H1 (cell line): Measurements from ENCODE around the gene PGF. TPM values are rescaled to one million over a fixed set of nuclear protein-coding genes. Genes with fewer than 3 reads are reported as not detected.

Experiments
- CTCF ChIA-PET: fragments of 300-600 bp; sonication (Branson Sonifier 250); formaldehyde crosslinking; loops from one replicate; lab custom pipeline; 2021; ENCODE audit not compliant: partially characterized antibody; lab: Charles Lee
- POLR2A ChIA-PET: fragments of 300-600 bp; sonication (Branson Sonifier 250); formaldehyde crosslinking; loops from one replicate; lab custom pipeline; 2021; ENCODE audit warnings: inconsistent platforms; ENCODE audit not compliant: partially characterized antibody; lab: Charles Lee
- DNase-seq, 2 experiments: peaks; one replicate each; pipeline versions ENCODE4 v3.0.0 to v3.0.0-alpha.2; 2010 to 2022; ENCODE audit warnings: low spot score in 2 of 2, low read depth in 1 of 2, mixed read lengths in 1 of 2
- FAIRE-seq: peaks from 2 replicates; lab custom pipeline; 2011; peaks lifted over from hg19 to GRCh38; lab: Jason Lieb, UNC
- H2AFZ ChIP-seq: 2 replicates; pipeline ENCODE4 v1.8.1; 2012; ENCODE audit warnings: low read length, inconsistent platforms
- H2AK5ac ChIP-seq: 2 replicates; pipeline ENCODE4 v1.6.1; 2013; ENCODE audit warnings: low read depth, low read length
- H2BK120ac ChIP-seq: replicated peaks from 2 replicates; pipeline ENCODE3; 2013; ENCODE audit warnings: low read depth, low read length, inconsistent platforms
- H2BK12ac ChIP-seq: 2 replicates; pipeline ENCODE4 v1.6.1; 2013; ENCODE audit warnings: low read depth, low read length
- H2BK15ac ChIP-seq: 2 replicates; pipeline ENCODE4 v1.6.1; 2013; ENCODE audit warnings: low read length
- H2BK20ac ChIP-seq: 2 replicates; pipeline ENCODE4 v1.6.1; 2013; ENCODE audit warnings: low read length
- H2BK5ac ChIP-seq: 2 replicates; pipeline ENCODE4 v1.6.1; 2013; ENCODE audit warnings: low read depth, low read length
- H3K14ac ChIP-seq: 2 replicates; pipeline ENCODE4 v1.6.1; 2013; ENCODE audit warnings: inconsistent platforms; ENCODE audit not compliant: insufficient read length
- H3K18ac ChIP-seq: 2 replicates; pipeline ENCODE4 v1.6.1; 2013; ENCODE audit warnings: low read length; ENCODE audit errors: extremely low read depth
- H3K23ac ChIP-seq: 2 replicates; pipeline ENCODE4 v1.6.1; 2013; ENCODE audit warnings: inconsistent platforms; ENCODE audit not compliant: insufficient read length
- H3K23me2 ChIP-seq: 2 replicates; pipeline ENCODE4 v1.6.1; 2013; ENCODE audit warnings: low read depth, low read length
- H3K27ac ChIP-seq: 2 replicates; pipeline ENCODE4 v1.6.1; 2011; ENCODE audit warnings: low read depth, low read length, inconsistent platforms
- H3K27me3 ChIP-seq, 4 experiments: replicated peaks in 1 of 4; 1 replicate in 1 of 4; 2 replicates in 3 of 4; pipeline versions ENCODE4 v1.6.1 to v1.8.1; 2011 to 2013; ENCODE audit warnings: low read length in 3 of 4, mild to moderate bottlenecking in 3 of 4, inconsistent platforms in 2 of 4, mixed read lengths in 2 of 4, moderate library complexity in 1 of 4; ENCODE audit not compliant: control insufficient read depth in 3 of 4, insufficient read depth in 3 of 4; ENCODE audit errors: extremely low read depth in 1 of 4
- H3K36me3 ChIP-seq, 4 experiments: 2 replicates each; pipeline versions ENCODE4 v1.6.1 to v1.8.1; 2011 to 2013; ENCODE audit warnings: mild to moderate bottlenecking in 4 of 4, low read length in 3 of 4, moderate library complexity in 2 of 4, control low read depth in 1 of 4, inconsistent platforms in 1 of 4; ENCODE audit not compliant: insufficient read depth in 4 of 4, control insufficient read depth in 2 of 4
- H3K4ac ChIP-seq: replicated peaks from 2 replicates; pipeline ENCODE3; 2013; ENCODE audit warnings: low read length, low read depth, mixed read lengths, inconsistent platforms; ENCODE audit not compliant: insufficient read length
- H3K4me1 ChIP-seq, 4 experiments: replicated peaks in 1 of 4; 1 replicate in 1 of 4; 2 replicates in 3 of 4; pipeline versions ENCODE4 v1.6.1 to v1.8.1; 2011 to 2013; ENCODE audit warnings: low read length in 3 of 4, inconsistent platforms in 2 of 4, mixed read lengths in 1 of 4; ENCODE audit not compliant: insufficient read depth in 4 of 4, control insufficient read depth in 3 of 4
- H3K4me2 ChIP-seq, 2 experiments: 2 replicates each; pipeline versions ENCODE4 v1.6.1 to v1.8.1; 2011 to 2013; ENCODE audit warnings: low read depth in 2 of 2, low read length in 2 of 2, control low read depth in 1 of 2, inconsistent platforms in 1 of 2, mild to moderate bottlenecking in 1 of 2; ENCODE audit not compliant: insufficient read depth in 1 of 2
- H3K4me3 ChIP-seq, 4 experiments: fragments of 200-600, 300-600 bp in 1 of 4; sonication (generic), shearing (Covaris generic), sonication (Bioruptor Twin) in 1 of 4; 2 replicates each; pipeline versions ENCODE4 v1.5.1 to v1.8.1; 2011 to 2016; ENCODE audit warnings: low read length in 4 of 4, low read depth in 3 of 4, control low read depth in 2 of 4, inconsistent platforms in 2 of 4, mild to moderate bottlenecking in 2 of 4, mixed read lengths in 1 of 4, moderate library complexity in 1 of 4; ENCODE audit not compliant: insufficient read depth in 2 of 4; ENCODE audit errors: extremely low read depth in 1 of 4
- H3K56ac ChIP-seq: replicated peaks from 2 replicates; pipeline ENCODE3; 2013; ENCODE audit warnings: low read depth, mild to moderate bottlenecking, mixed read lengths, low read length, inconsistent platforms; ENCODE audit not compliant: insufficient read length
- H3K79me1 ChIP-seq: 2 replicates; pipeline ENCODE4 v1.6.1; 2013; ENCODE audit warnings: low read depth, low read length, control low read depth
- H3K79me2 ChIP-seq, 2 experiments: 2 replicates each; pipeline versions ENCODE4 v1.6.1 to v1.8.1; 2012 to 2013; ENCODE audit warnings: low read length in 2 of 2, mild to moderate bottlenecking in 2 of 2, inconsistent platforms in 1 of 2; ENCODE audit not compliant: insufficient read depth in 2 of 2, control insufficient read depth in 1 of 2
- H3K9ac ChIP-seq, 4 experiments: replicated peaks in 1 of 4; 1 replicate in 1 of 4; 2 replicates in 3 of 4; pipeline versions ENCODE4 v1.6.1 to v1.8.1; 2011 to 2013; ENCODE audit warnings: low read depth in 3 of 4, low read length in 3 of 4, control low read depth in 2 of 4, mild to moderate bottlenecking in 2 of 4, moderate library complexity in 2 of 4, inconsistent platforms in 1 of 4; ENCODE audit errors: extremely low read depth in 1 of 4
- H3K9me3 ChIP-seq, 2 experiments: 2 replicates each; pipeline versions ENCODE4 v1.6.1 to v1.8.1; 2012 to 2013; ENCODE audit warnings: mild to moderate bottlenecking in 2 of 2, moderate library complexity in 2 of 2, control low read depth in 1 of 2, inconsistent platforms in 1 of 2, low read depth in 1 of 2, low read length in 1 of 2, mixed read lengths in 1 of 2; ENCODE audit not compliant: insufficient read depth in 2 of 2
- H4K20me1 ChIP-seq, 2 experiments: replicated peaks in 1 of 2; 2 replicates each; pipeline versions ENCODE3 to v1.8.1; 2011 to 2013; ENCODE audit warnings: inconsistent platforms in 2 of 2, low read length in 2 of 2, mild to moderate bottlenecking in 1 of 2; ENCODE audit not compliant: insufficient read depth in 2 of 2, control insufficient read depth in 1 of 2
- H4K5ac ChIP-seq: 2 replicates; pipeline ENCODE4 v1.6.1; 2013; ENCODE audit warnings: low read length, low read depth, mixed read lengths, inconsistent platforms; ENCODE audit not compliant: insufficient read length
- H4K8ac ChIP-seq: 2 replicates; pipeline ENCODE4 v1.8.0; 2013; ENCODE audit warnings: mild to moderate bottlenecking, moderate library complexity, low read length, inconsistent platforms; ENCODE audit not compliant: insufficient read depth; ENCODE audit errors: extremely low read depth
- H4K91ac ChIP-seq: replicated peaks from 2 replicates; pipeline ENCODE3; 2013; ENCODE audit warnings: low read length, mixed read lengths, inconsistent platforms; ENCODE audit not compliant: insufficient read length
- BACH1 ChIP-seq: IDR thresholded peaks from 2 replicates; pipeline ENCODE4 v1.6.1; 2012; ENCODE audit warnings: low read length, improper control_type of control experiment
- CHD1 ChIP-seq: IDR thresholded peaks from 2 replicates; pipeline ENCODE4 v1.6.1; 2012; ENCODE audit warnings: low read depth, low read length, improper control_type of control experiment
- CREB1 ChIP-seq: IDR thresholded peaks from 2 replicates; pipeline ENCODE4 v1.6.1; 2012; ENCODE audit warnings: inconsistent platforms
- FOSL1 ChIP-seq: IDR thresholded peaks from 2 replicates; pipeline ENCODE4 v1.6.1; 2011; ENCODE audit warnings: mild to moderate bottlenecking, low read depth, low read length, moderate library complexity; ENCODE audit not compliant: insufficient read depth
- JUN ChIP-seq: IDR thresholded peaks from 2 replicates; pipeline ENCODE4 v1.6.1; 2011; ENCODE audit warnings: low read depth, mild to moderate bottlenecking, improper control_type of control experiment, low read length
- KDM1A ChIP-seq: fragments of 200-600, 300-600 bp; sonication (generic); IDR thresholded peaks from 2 replicates; pipeline ENCODE4 v1.7.1; 2016; ENCODE audit warnings: mild to moderate bottlenecking, low read length, borderline replicate concordance
- RAD21 ChIP-seq, 2 experiments: IDR thresholded peaks in 1 of 2; conservative IDR thresholded peaks in 1 of 2; 2 replicates each; pipeline ENCODE4 v1.6.1; 2011; ENCODE audit warnings: low read depth in 2 of 2, low read length in 2 of 2, improper control_type of control experiment in 1 of 2, inconsistent platforms in 1 of 2, mild to moderate bottlenecking in 1 of 2, moderate library complexity in 1 of 2
- WGBS, 2 experiments: shearing (Covaris generic) in 1 of 2; methylation state at CpG; one replicate each; pipeline versions ENCODE4 v1.1.6 to v1.1.7; 2013 to 2015; ENCODE audit warnings: low lambda C conversion rate in 2 of 2, mixed read lengths in 2 of 2, inconsistent platforms in 1 of 2, low coverage in 1 of 2, missing lambda C conversion rate in 1 of 2; ENCODE audit not compliant: insufficient replicate concordance in 2 of 2, insufficient coverage in 1 of 2, insufficient read length in 1 of 2; ENCODE audit errors: extremely low coverage in 1 of 2, missing lambda C conversion rate in 1 of 2; 5-methylcytosine and 5-hydroxymethylcytosine counted together
- polyA plus RNA-seq, 7 experiments: library from polyadenylated mRNA; depleted of rRNA in 3 of 7; stranded (reverse) in 5 of 7; unstranded in 2 of 7; fragments of >200 nt in 5 of 7; fragments of 200-250 nt in 2 of 7; gene quantifications; 1 replicate in 5 of 7; 2 replicates in 1 of 7; 4 replicates in 1 of 7; pipeline versions ENCODE4 v1.2.1 to v1.2.3, GENCODE V29; 2011 to 2013; ENCODE audit warnings: missing spikeins in 2 of 7, mixed read lengths in 2 of 7
- total RNA-seq: library from RNA; stranded (reverse); fragmentation: NEBNext Ultra II Directional; extraction: Animal tissue kit (Norgen Biotek cat#: 25700); gene quantifications from 2 replicates; pipeline ENCODE4 v1.2.1, GENCODE V29; 2021
- TF ChIP-seq, protein P1 (sequence below): IDR thresholded peaks from 2 replicates; pipeline ENCODE4 v1.6.1; 2012; ENCODE audit warnings: low read length, inconsistent platforms
- TF ChIP-seq, protein P2 (sequence below), 3 experiments: IDR thresholded peaks; 1 replicate in 2 of 3; 2 replicates in 1 of 3; pipeline versions ENCODE4 v1.5.1 to v1.6.1; 2011; ENCODE audit warnings: low read length in 3 of 3, mild to moderate bottlenecking in 3 of 3, inconsistent platforms in 2 of 3, low read depth in 1 of 3, moderate library complexity in 1 of 3; ENCODE audit not compliant: insufficient read depth in 1 of 3; ENCODE audit errors: control extremely low read depth in 1 of 3

Gene PGF
- total and polyA plus RNA-seq, 2 of the 8 experiments (the other 6 are each of a cell fraction or from before 2014, with no cell fraction given), result 2.1 to 4.1 TPM

DNA sequence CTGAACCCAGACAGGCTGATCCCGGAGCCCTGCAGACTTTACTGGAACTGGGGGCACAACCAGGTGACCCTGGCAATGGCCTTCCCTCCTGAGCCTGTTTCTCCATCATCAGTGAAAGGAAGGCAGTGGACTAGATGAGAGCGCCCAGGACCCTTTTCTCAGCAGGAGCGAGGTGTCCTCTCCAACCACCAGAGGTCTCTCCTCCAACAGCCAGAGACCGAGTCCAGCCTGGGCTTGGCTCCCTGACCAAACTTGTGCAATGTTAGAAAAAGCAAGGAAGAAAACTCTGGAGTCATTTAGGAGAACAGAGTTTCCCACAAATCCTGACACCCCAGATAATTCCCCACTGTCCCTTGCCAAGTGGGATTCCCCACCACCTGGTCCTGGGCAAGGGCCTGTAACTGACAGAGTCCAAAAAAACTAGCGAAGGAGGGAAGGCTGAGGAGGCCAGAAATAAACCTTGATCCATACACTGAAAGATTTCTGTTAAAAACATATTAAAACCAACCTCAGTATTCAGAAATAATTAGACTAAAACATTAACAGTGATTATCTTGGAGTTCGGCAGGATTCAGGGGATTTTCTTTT, 41.3 kb downstream of the PGF start:
- H3K23me2 ChIP-seq, result no peaks in the 10 kb centered on the region
- no peak overlapping the region for H2BK120ac ChIP-seq
- FAIRE-seq (peak; percentile 66), DNase-seq (no peak)
- H3K9ac ChIP-seq, result no peak overlapping the region
- H3K27ac ChIP-seq, result no peak overlapping the region
- WGBS, 2 experiments, result 80% methylated on average over 6 of the region's 6 CpGs; no CpG with 5 or more reads in 1 of the 2 experiments
- no peaks in the 10 kb centered on the region; a peak in 2 of 7 replicates for H3K4me1 ChIP-seq
- H4K91ac ChIP-seq, result no peak overlapping the region
- ChIA-PET CTCF (interaction anchor here (1.3 to 1.5 kb wide), 2 partner anchors 28 to 173 kb away, joined by 3 to 4 read pairs; no protein-coding TSS in a partner anchor), POLR2A (no interaction called here)
- no peaks in the 10 kb centered on the region for H3K9me3 ChIP-seq
- H3K4me3 ChIP-seq, result no peak overlapping the region
- no peak overlapping the region for H2AK5ac ChIP-seq
- no peak overlapping the region for H2BK20ac ChIP-seq
- no peak overlapping the region for H3K4me2 ChIP-seq
- no peaks in the 10 kb centered on the region for H3K79me1 ChIP-seq
- H3K23ac ChIP-seq, result no peak overlapping the region
- H2BK15ac ChIP-seq, result no peak overlapping the region
- no peaks in the 10 kb centered on the region for H3K79me2 ChIP-seq
- H4K5ac ChIP-seq, result no peak overlapping the region
- H2AFZ ChIP-seq, result no peak overlapping the region
- H3K36me3 ChIP-seq, result peaks cover 0 to under 1% (median 0%) of the 10 kb centered on the region in 4 experiments; a peak in 1 of 8 replicates
- no peak overlapping the region for H3K4ac ChIP-seq
- no peak overlapping the region for H3K18ac ChIP-seq
- H2BK5ac ChIP-seq, result no peak overlapping the region
- H2BK12ac ChIP-seq, result no peak overlapping the region
- H3K27me3 ChIP-seq, result no peaks in the 10 kb centered on the region
- no peak overlapping the region for H4K8ac ChIP-seq
- H4K20me1 ChIP-seq, result no peaks in the 10 kb centered on the region
- H3K14ac ChIP-seq, result no peak overlapping the region
- no peak overlapping the region for H3K56ac ChIP-seq
- peak; percentile 72 to 81 for TF ChIP-seq RAD21 (IDR thresholded peaks at IDR 0.05 in 1 of 2, conservative IDR thresholded peaks at IDR 0.05 in 1 of 2; ENCODE audit: low read depth in 2 of 2, low read length in 2 of 2)
- no peak for TF ChIP-seq BACH1
- no peak for TF ChIP-seq JUN
- no peak for TF ChIP-seq KDM1A
- TF ChIP-seq, protein P1, sequence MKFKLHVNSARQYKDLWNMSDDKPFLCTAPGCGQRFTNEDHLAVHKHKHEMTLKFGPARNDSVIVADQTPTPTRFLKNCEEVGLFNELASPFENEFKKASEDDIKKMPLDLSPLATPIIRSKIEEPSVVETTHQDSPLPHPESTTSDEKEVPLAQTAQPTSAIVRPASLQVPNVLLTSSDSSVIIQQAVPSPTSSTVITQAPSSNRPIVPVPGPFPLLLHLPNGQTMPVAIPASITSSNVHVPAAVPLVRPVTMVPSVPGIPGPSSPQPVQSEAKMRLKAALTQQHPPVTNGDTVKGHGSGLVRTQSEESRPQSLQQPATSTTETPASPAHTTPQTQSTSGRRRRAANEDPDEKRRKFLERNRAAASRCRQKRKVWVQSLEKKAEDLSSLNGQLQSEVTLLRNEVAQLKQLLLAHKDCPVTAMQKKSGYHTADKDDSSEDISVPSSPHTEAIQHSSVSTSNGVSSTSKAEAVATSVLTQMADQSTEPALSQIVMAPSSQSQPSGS, result no peak
- TF ChIP-seq CHD1, result no peak
- TF ChIP-seq CREB1, result no peak
- no peak for TF ChIP-seq FOSL1
- TF ChIP-seq, protein P2, sequence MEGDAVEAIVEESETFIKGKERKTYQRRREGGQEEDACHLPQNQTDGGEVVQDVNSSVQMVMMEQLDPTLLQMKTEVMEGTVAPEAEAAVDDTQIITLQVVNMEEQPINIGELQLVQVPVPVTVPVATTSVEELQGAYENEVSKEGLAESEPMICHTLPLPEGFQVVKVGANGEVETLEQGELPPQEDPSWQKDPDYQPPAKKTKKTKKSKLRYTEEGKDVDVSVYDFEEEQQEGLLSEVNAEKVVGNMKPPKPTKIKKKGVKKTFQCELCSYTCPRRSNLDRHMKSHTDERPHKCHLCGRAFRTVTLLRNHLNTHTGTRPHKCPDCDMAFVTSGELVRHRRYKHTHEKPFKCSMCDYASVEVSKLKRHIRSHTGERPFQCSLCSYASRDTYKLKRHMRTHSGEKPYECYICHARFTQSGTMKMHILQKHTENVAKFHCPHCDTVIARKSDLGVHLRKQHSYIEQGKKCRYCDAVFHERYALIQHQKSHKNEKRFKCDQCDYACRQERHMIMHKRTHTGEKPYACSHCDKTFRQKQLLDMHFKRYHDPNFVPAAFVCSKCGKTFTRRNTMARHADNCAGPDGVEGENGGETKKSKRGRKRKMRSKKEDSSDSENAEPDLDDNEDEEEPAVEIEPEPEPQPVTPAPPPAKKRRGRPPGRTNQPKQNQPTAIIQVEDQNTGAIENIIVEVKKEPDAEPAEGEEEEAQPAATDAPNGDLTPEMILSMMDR (IDR thresholded peaks at IDR 0.05; ENCODE audit: control extremely low read depth in 1 of 3, insufficient read depth in 1 of 3, low read depth in 1 of 3, low read length in 3 of 3), result peak; percentile 66 to 73 (median 70)
